GM08714 (cell line): Measurements from ENCODE around the gene PPFIA1.

Source experiments
- H3K4me3 ChIP-seq: fragments of 200-500 bp; sonication (Bioruptor generic); 2 replicates; pipeline ENCODE4 v1.5.1; 2014; ENCODE audit warnings: mild to moderate bottlenecking, low read length, inconsistent platforms
- ZNF274 ChIP-seq: IDR thresholded peaks from 2 replicates; pipeline ENCODE4 v1.6.1; 2012; ENCODE audit warnings: mild to moderate bottlenecking, low read depth, low read length

The PPFIA1 gene

GRCh38 chr11:70415642-70416395 lies 145.3 kb downstream of the PPFIA1 start:
- TF ChIP-seq ZNF274 = no peak
- H3K4me3 ChIP-seq = no peak overlapping the region

DNA sequence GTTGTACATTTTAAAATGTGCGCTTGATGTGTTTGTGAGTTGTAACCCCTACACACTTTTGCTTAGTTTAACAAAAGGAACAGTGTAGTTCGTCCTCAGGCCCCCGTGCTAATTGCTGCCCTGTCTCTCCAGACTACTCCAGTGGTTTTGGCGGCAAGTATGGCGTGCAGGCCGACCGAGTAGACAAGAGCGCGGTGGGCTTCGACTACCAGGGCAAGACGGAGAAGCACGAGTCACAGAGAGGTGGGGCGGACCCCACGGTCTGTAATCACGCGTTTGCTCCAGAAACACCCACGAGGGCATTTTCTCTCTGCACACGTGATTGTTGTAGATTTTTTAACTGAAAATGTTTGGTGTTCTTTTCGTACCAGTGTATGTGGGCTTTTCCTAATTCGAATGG lies 146.4 kb downstream of the PPFIA1 start:
- no peak for TF ChIP-seq ZNF274
- H3K4me3 ChIP-seq = no peak overlapping the region

DNA sequence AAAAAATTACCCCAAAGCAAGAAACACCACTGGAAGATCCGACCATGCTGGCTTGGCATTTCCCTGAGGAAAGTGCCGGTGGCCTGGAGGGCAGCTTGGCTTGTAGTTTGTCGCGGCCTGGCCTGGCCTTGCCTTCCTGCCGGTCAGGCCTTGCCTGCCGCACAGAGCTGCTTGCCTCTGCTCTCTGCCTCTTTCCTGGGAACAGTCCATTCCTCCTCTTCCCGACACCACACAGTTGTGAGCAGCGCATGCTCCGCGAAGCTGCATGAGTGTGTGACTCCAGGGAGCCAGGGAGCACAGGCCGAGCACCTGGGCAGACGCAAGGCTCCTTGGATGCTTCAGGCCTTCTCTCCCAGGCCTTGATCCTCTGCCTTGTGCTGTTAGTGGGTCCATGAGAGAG lies 147.6 kb downstream of the PPFIA1 start:
- TF ChIP-seq ZNF274 = no peak
- no peak overlapping the region for H3K4me3 ChIP-seq

- TF ChIP-seq ZNF274 = no peak
- no peak overlapping the region for H3K4me3 ChIP-seq
Observed at GRCh38 chr11:70419307-70420007, 149.0 kb downstream of the PPFIA1 start.

DNA sequence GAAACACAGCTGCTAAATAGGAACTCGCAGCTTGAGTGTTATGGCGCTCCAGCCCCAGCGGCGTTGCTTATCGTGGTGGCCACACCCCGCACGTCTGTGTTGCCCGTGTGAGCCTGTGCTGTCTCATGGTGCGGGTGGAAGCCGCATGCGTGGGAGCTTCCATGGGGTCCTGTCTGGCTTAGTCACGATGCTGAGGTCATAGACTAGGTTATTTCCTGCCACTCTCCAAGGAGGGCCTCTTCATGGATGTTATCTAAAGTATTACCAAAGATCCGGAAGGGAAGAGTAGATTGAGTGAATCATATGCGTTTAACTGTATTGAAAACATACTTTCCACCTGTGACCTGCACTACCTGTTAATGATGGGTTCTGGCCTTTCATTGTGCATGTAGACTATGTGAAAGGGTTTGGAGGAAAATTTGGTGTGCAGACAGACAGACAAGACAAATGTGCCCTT lies 149.5 kb downstream of the PPFIA1 start:
- no peak overlapping the region for H3K4me3 ChIP-seq
- no peak for TF ChIP-seq ZNF274

GRCh38 chr11:70420496-70420895 lies 150.0 kb downstream of the PPFIA1 start:
- TF ChIP-seq ZNF274 = no peak

DNA sequence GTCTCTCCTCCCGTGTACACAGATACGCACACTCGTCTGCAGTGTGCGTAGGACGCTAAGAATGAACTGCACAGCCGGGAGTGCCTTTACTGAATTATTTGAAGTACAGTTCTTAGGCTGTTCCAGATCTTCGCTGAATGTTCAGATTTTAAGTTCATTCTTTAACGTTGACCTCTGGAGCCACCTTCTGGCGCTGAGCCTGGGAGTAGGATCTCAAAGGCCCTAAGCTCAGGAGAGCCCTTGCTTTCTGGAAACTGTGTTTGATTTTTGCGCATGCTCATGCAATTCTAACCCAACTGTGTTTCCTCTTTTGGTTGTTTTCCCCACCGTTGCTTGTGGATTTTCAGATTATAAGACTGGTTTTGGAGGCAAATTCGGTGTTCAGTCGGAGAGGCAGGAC lies 150.6 kb downstream of the PPFIA1 start:
- H3K4me3 ChIP-seq = no peak overlapping the region
- TF ChIP-seq ZNF274 = no peak

More at GRCh38 chr11:70420496-70420895, 150.0 kb downstream of the PPFIA1 start:
- H3K4me3 ChIP-seq = no peak overlapping the region

- no peak for TF ChIP-seq ZNF274
- no peak overlapping the region for H3K4me3 ChIP-seq
Observed at GRCh38 chr11:70422692-70423522, 152.4 kb downstream of the PPFIA1 start.

DNA sequence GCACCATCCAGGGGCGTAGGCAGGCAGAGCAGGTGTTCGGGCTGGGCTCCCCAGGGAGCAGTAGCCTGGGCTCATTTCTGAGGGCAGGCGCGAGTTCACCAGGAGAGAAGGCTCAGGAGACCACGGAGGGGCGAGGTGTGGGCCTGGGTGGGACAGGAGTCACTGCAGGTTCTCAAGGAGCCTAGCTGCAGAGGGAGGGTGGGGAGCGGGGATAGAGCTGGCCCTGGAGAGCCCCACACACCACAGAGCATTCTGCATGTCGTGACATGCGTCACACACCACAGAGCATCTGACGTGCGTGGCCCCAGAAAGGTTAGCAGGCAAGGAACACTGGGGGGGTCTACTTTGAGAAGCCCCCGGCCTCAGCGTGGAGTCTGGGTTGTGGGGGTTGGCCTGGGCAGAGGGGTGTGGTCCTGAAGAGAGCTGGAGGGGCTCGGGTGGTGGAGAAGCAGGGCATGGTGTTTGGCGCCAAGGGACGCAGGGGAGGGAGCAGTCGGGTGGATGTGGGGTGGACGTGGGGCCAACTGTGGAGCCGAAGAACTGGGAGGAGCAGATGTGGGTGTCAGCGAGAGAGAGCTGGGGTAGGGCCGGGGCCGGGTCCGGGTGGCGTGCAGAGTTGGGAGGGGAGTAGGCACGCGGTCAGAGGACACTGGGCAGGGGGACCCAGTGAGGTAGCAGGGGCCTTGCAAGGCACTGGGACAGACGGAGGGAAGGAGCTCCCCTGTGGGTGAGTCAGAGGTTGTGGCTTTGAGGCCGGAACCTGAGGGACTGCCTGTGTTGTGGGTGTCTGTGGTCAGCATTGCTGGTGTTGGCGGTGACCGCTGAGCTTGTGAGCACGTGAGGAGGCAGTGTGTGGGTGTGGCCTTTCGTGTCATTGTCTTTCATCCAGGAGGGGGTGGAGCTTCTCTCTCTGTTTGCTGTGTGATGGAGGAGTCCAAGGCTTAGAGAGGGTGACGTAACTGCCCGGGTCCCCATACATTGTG lies 153.3 kb downstream of the PPFIA1 start:
- no peak overlapping the region for H3K4me3 ChIP-seq
- no peak for TF ChIP-seq ZNF274

- TF ChIP-seq ZNF274 = no peak
- H3K4me3 ChIP-seq = no peak overlapping the region
Observed at GRCh38 chr11:70424765-70425344, 154.4 kb downstream of the PPFIA1 start.

DNA sequence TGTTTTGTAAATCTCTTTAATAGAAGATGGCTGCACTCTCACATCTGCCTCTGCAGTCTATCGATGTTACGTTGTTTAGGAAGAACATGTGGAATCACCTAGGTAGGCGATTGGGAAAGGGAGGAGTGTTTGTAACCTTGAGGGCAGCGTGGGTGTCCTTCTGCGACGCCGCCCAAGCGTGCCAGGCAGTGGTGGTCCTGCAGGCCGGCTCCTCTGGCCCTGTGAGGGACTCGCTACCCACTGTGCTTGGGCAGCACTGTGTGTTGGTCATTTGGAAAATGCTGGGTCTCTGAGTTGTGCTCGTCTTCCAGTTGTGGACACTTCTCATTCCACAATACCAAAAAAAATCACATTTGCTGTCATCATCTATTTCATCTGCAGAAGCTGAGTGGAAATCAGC lies 156.9 kb downstream of the PPFIA1 start:
- no peak overlapping the region for H3K4me3 ChIP-seq
- no peak for TF ChIP-seq ZNF274

- no peak overlapping the region for H3K4me3 ChIP-seq
- no peak for TF ChIP-seq ZNF274
Observed at GRCh38 chr11:70428701-70429427, 158.4 kb downstream of the PPFIA1 start.

GRCh38 chr11:70429428-70429705 lies 158.9 kb downstream of the PPFIA1 start:
- no peak for TF ChIP-seq ZNF274
- H3K4me3 ChIP-seq = no peak overlapping the region
